ENCODE results near the gene PLEKHG1.

PLEKHG1 gene

DNA sequence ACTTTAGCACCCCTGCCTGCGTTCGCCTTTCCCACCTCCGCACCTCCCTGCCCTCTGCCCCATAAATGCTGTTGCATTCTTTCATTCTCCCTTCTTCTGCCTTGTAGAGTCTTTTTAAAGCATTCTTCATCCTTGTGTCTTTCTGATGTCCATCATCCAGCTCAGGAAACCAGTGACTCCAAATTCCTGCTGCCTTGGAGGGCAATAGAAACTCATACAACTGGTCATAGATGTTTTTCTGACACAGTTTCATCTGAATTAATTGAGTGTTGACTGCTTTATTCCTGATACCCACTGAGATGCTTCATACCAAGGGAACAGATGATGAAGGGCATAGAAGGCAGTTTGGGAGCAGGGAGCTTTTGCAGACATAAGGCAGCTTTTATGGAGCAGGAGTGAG, 19.6 kb downstream of the PLEKHG1 start:
- H3K27me3 ChIP-seq (ENCODE audit: insufficient read depth, low read length) = no peaks in the 10 kb centered on the region
- TF ChIP-seq CTCF (IDR thresholded peaks at IDR 0.05; ENCODE audit: low read length) = no peak
- TF ChIP-seq EZH2 (IDR thresholded peaks at IDR 0.05; ENCODE audit: borderline replicate concordance, low read length) = no peak
- H3K79me2 ChIP-seq (ENCODE audit: insufficient read depth, low read length) = peaks cover 70% of the 10 kb centered on the region
- no peak overlapping the region for H2AFZ ChIP-seq (ENCODE audit: low read length)
- peaks cover 7% of the 10 kb centered on the region; the same call in 1 of the 2 replicates for H3F3A ChIP-seq (ENCODE audit: insufficient read depth, low read length)
- H3K4me2 ChIP-seq (ENCODE audit: low read length) = peak overlapping the region; percentile 89
- peak overlapping the region; percentile 91 for H3K9ac ChIP-seq (ENCODE audit: low read length)
- H3K4me3 ChIP-seq (ENCODE audit: low read depth, low read length, poor library complexity, severe bottlenecking) = peak overlapping the region; percentile 71
- no peaks in the 10 kb centered on the region for H3K9me2 ChIP-seq (ENCODE audit: low read depth, low read length)
- H3K36me3 ChIP-seq (ENCODE audit: insufficient read depth, low read length) = peaks cover 22% of the 10 kb centered on the region; the same call in 1 of the 2 replicates
- H4K20me1 ChIP-seq (ENCODE audit: insufficient read depth, low read length) = no peaks in the 10 kb centered on the region
- H3K27ac ChIP-seq (ENCODE audit: low read depth, low read length, poor library complexity, severe bottlenecking) = peak overlapping the region; percentile 99
- H3K9me3 ChIP-seq (ENCODE audit: low read length) = no peaks in the 10 kb centered on the region
- peaks cover 97% of the 10 kb centered on the region for H3K4me1 ChIP-seq (ENCODE audit: insufficient read depth, low read length, severe bottlenecking)

GRCh38 chr6:150620244-150620643, 20.6 kb downstream of the PLEKHG1 start:
- Histone ChIP-seq H3K36me3 (ENCODE audit: insufficient read depth, low read length) (peaks cover 26% of the 10 kb centered on the region; the same call in 1 of the 2 replicates), H3F3A (ENCODE audit: insufficient read depth, low read length) (peaks cover 9% of the 10 kb centered on the region; the same call in 1 of the 2 replicates), H3K9me2 (ENCODE audit: low read depth, low read length) (no peaks in the 10 kb centered on the region), H3K27ac (ENCODE audit: low read depth, low read length, poor library complexity, severe bottlenecking) (peak overlapping the region; percentile 99), H3K9ac (ENCODE audit: low read length) (peak overlapping the region; percentile 91), H3K4me1 (ENCODE audit: insufficient read depth, low read length, severe bottlenecking) (peaks cover 97% of the 10 kb centered on the region), H3K27me3 (ENCODE audit: insufficient read depth, low read length) (no peaks in the 10 kb centered on the region), H4K20me1 (ENCODE audit: insufficient read depth, low read length) (no peaks in the 10 kb centered on the region), H3K79me2 (ENCODE audit: insufficient read depth, low read length) (peaks cover 71% of the 10 kb centered on the region), H3K9me3 (ENCODE audit: low read length) (no peaks in the 10 kb centered on the region), H3K4me2 (ENCODE audit: low read length) (peak overlapping the region; percentile 89), H2AFZ (ENCODE audit: low read length) (no peak overlapping the region), H3K4me3 (ENCODE audit: low read depth, low read length, poor library complexity, severe bottlenecking) (peak overlapping the region; percentile 71)
- TF ChIP-seq EZH2 (IDR thresholded peaks at IDR 0.05; ENCODE audit: borderline replicate concordance, low read length) = no peak
- no peak for TF ChIP-seq CTCF (IDR thresholded peaks at IDR 0.05; ENCODE audit: low read length)

DNA sequence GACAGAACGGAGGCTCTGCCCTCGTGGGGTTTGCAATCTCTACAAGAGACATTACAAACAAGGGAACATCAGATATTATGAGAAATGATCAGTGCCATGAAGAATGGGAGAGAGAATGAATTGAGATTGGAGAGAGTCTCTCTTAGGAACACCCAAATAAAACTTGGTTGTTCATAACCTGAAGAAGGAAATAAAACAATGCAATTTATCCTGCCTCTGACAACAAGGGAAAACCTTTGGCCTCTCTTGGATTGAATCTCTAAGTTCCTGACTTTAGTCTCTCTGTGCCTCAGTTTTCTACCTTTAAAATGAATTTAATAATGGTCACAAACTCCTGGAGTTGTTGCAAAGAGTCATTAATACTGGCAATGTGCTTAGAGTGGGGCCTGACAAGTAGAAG, 21.1 kb downstream of the PLEKHG1 start:
- Histone ChIP-seq H2AFZ (ENCODE audit: low read length) (no peak overlapping the region), H4K20me1 (ENCODE audit: insufficient read depth, low read length) (no peaks in the 10 kb centered on the region), H3K36me3 (ENCODE audit: insufficient read depth, low read length) (peaks cover 28% of the 10 kb centered on the region; the same call in 1 of the 2 replicates), H3K9me2 (ENCODE audit: low read depth, low read length) (no peaks in the 10 kb centered on the region), H3K4me3 (ENCODE audit: low read depth, low read length, poor library complexity, severe bottlenecking) (peak overlapping the region; percentile 71), H3K27me3 (ENCODE audit: insufficient read depth, low read length) (no peaks in the 10 kb centered on the region), H3F3A (ENCODE audit: insufficient read depth, low read length) (peaks cover 9% of the 10 kb centered on the region; the same call in 1 of the 2 replicates), H3K9me3 (ENCODE audit: low read length) (no peaks in the 10 kb centered on the region), H3K79me2 (ENCODE audit: insufficient read depth, low read length) (peaks cover 71% of the 10 kb centered on the region), H3K27ac (ENCODE audit: low read depth, low read length, poor library complexity, severe bottlenecking) (peak overlapping the region; percentile 99), H3K9ac (ENCODE audit: low read length) (peak overlapping the region; percentile 91), H3K4me1 (ENCODE audit: insufficient read depth, low read length, severe bottlenecking) (peaks cover 97% of the 10 kb centered on the region), H3K4me2 (ENCODE audit: low read length) (peak overlapping the region; percentile 89)
- TF ChIP-seq EZH2 (IDR thresholded peaks at IDR 0.05; ENCODE audit: borderline replicate concordance, low read length) = no peak
- TF ChIP-seq CTCF (IDR thresholded peaks at IDR 0.05; ENCODE audit: low read length) = no peak
